OCI-LY1 (cell line): Measurements from ENCODE around the gene XPO6.

ENCODE experiments used
- CTCF ChIP-seq: fragments of 200-600 bp; sonication (generic), shearing (Covaris generic); IDR thresholded peaks from 2 replicates; pipeline ENCODE4 v1.5.1; 2017; ENCODE audit warnings: mild to moderate bottlenecking, antibody characterized with exemption, low read length, moderate library complexity, mixed read lengths
- EZH2 ChIP-seq: fragments of 200-600 bp; sonication (generic), shearing (Covaris generic); IDR thresholded peaks from 2 replicates; pipeline ENCODE4 v1.8.0; 2017; ENCODE audit warnings: borderline replicate concordance, mixed run types, mild to moderate bottlenecking, antibody characterized with exemption, low read length, moderate library complexity, mixed read lengths

DNA sequence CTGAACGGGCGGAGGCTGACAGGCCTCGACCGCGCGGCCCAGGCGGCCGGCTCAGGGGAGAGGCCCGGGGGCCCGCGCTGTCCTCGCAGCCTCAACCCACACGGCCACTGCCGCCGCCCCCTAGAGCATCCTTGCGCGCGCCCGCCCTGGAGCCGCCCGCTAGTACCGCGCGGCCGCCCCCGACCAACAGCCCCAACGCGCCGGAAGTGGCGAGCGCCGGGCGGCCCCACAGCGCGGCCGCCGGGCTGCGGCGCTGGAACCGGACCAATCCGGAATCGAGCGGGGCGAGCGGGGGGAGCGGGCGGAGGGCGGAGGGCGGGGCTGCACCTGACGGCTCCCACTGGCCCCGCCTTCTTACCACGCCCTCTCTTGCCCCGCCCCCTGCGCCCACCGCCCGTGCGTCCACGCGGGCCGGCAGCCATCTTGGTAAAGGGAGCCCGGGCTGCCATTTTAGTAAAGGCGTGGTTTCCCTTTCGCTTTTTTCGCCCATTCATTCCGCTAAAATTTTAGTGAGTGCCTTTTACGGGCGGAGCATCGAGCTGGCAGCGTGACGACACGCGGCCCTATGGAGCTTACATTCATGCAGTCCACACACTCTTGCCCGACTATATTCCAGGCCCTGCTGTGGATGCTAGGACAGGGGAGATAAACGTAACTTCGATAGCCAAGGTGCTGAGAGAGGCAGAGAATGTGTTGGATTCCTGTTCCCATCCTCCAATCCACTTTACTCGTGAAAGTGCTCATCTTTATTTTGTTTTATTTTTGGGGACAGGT is at the start of gene XPO6:
- no peak for TF ChIP-seq EZH2
- no peak for TF ChIP-seq CTCF
